SK-N-MC (cell line): Measurements from ENCODE around the gene FRMD4A.

Source experiments
- EZH2 ChIP-seq: fragments of 200-600 bp; sonication (generic); IDR thresholded peaks from one replicate; pipeline ENCODE4 v1.6.1; 2017; ENCODE audit warnings: antibody characterized with exemption
- POLR2AphosphoS5 ChIP-seq: IDR thresholded peaks from 2 replicates; pipeline ENCODE4 v1.6.1; 2012; ENCODE audit warnings: mild to moderate bottlenecking, low read depth, low read length, borderline replicate concordance

GRCh38 chr10:13990946-13991345, 339.8 kb downstream of the FRMD4A start:
- no peak for TF ChIP-seq POLR2AphosphoS5
- no peak for TF ChIP-seq EZH2
